GM23338 (cell line): ENCODE measurements around the gene IGBP1.

Experiments used
- CREB1 ChIP-seq: fragments of 250-450 bp; sonication (Bioruptor Pico); IDR thresholded peaks from 2 replicates; pipeline ENCODE4 v1.5.0; 2020; ENCODE audit warnings: low read depth, mild to moderate bottlenecking, moderate library complexity
- CTCF ChIP-seq, 2 experiments: fragments of 200-600 bp in 1 of 2; sonication (generic) in 1 of 2; conservative IDR thresholded peaks; 2 replicates each; pipeline versions ENCODE4 v1.5.1 to v1.6.1; 2016 to 2017; ENCODE audit warnings: antibody characterized with exemption in 2 of 2, low read depth in 2 of 2, mild to moderate bottlenecking in 2 of 2, moderate library complexity in 1 of 2
- EZH2 ChIP-seq: fragments of 200-600 bp; sonication (generic); IDR thresholded peaks from one replicate; pipeline ENCODE4 v1.8.0; 2017; ENCODE audit warnings: antibody characterized with exemption, mild to moderate bottlenecking, low read depth; ENCODE audit not compliant: unreplicated experiment
- EZH2phosphoT487 ChIP-seq: fragments of 200-600 bp; sonication (generic); IDR thresholded peaks from one replicate; pipeline ENCODE4 v1.8.1; 2018; ENCODE audit warnings: antibody characterized with exemption; ENCODE audit not compliant: unreplicated experiment
- JUNB ChIP-seq: IDR thresholded peaks from one replicate; pipeline ENCODE4 v1.6.1; 2016; ENCODE audit warnings: antibody characterized with exemption; ENCODE audit not compliant: unreplicated experiment
- NANOG ChIP-seq: IDR thresholded peaks from 2 replicates; pipeline ENCODE4 v1.6.1; 2016; ENCODE audit warnings: antibody characterized with exemption, borderline replicate concordance
- POLR2AphosphoS5 ChIP-seq: IDR thresholded peaks from 2 replicates; pipeline ENCODE4 v1.6.1; 2016; ENCODE audit warnings: antibody characterized with exemption, low read depth
- REST ChIP-seq: IDR thresholded peaks from one replicate; pipeline ENCODE4 v1.6.1; 2018; ENCODE audit warnings: antibody characterized with exemption; ENCODE audit not compliant: unreplicated experiment
- ZNF114 ChIP-seq: fragments of 250-450 bp; sonication (Bioruptor Pico); IDR thresholded peaks from 2 replicates; pipeline ENCODE4 v1.5.0; 2020; ENCODE audit warnings: mild to moderate bottlenecking, moderate library complexity
- ZNF462 ChIP-seq: fragments of 250-450 bp; sonication (Bioruptor Pico); IDR thresholded peaks from 2 replicates; pipeline ENCODE4 v1.5.0; 2020; ENCODE audit warnings: mild to moderate bottlenecking, moderate library complexity

- no peak for TF ChIP-seq CTCF (conservative IDR thresholded peaks at IDR 0.05; ENCODE audit: low read depth in 2 of 2)
- no peak for TF ChIP-seq POLR2AphosphoS5
- TF ChIP-seq REST = no peak
- TF ChIP-seq EZH2phosphoT487 = no peak
- no peak for TF ChIP-seq JUNB
- TF ChIP-seq EZH2 = no peak
- no peak for TF ChIP-seq ZNF114 (CRISPR knock-in tag)
- no peak for TF ChIP-seq NANOG
- no peak for TF ChIP-seq CREB1 (CRISPR knock-in tag)
- no peak for TF ChIP-seq ZNF462 (CRISPR knock-in tag)
Observed at GRCh38 chrX:70129816-70130215, 3.4 kb upstream of the IGBP1 start.
